CD4-positive, alpha-beta T cell (primary cell): ENCODE measurements around the gene PTPRK. TPM values are rescaled to one million over a fixed set of nuclear protein-coding genes. Genes with fewer than 3 reads are reported as not detected.

Experiments used
- ATAC-seq: fragments of 200-7000 bp; cut with Tn5 transposase; one replicate; pipeline ENCODE4 v1.10.0; 2022; ENCODE audit warnings: mild to moderate bottlenecking; ENCODE audit not compliant: poor library complexity
- CTCF ChIA-PET: fragments of 350-600 bp; sonication (Branson Sonifier 250); formaldehyde crosslinking; loops from one replicate; lab custom pipeline; 2021; ENCODE audit warnings: antibody characterized with exemption, inconsistent platforms; lab: Charles Lee
- POLR2A ChIA-PET: fragments of 350-600 bp; sonication (Branson Sonifier 250); formaldehyde crosslinking; loops from one replicate; lab custom pipeline; 2021; ENCODE audit warnings: antibody characterized with exemption, inconsistent platforms; lab: Charles Lee
- DNase-seq, 14 experiments: peaks; one replicate each; pipeline ENCODE4 v3.0.0-alpha.2; 2013 to 2020; ENCODE audit warnings: mixed read lengths in 2 of 14
- H3K27ac ChIP-seq, 2 donors: one replicate each; pipeline versions ENCODE4 v1.5.1 to v1.7.0; 2013; ENCODE audit warnings: low read length in 2 of 2, low read depth in 1 of 2, mild to moderate bottlenecking in 1 of 2
- H3K27me3 ChIP-seq, 2 experiments: 1 replicate in 1 of 2; 2 replicates in 1 of 2; pipeline versions ENCODE4 v1.6.1 to v1.7.0; 2013; ENCODE audit warnings: low read length in 2 of 2, control low read depth in 1 of 2, mild to moderate bottlenecking in 1 of 2, moderate library complexity in 1 of 2; ENCODE audit not compliant: insufficient read depth in 2 of 2, control insufficient read depth in 1 of 2
- H3K36me3 ChIP-seq: one replicate; pipeline ENCODE4 v1.6.1; 2013; ENCODE audit warnings: low read length, control low read depth; ENCODE audit not compliant: insufficient read depth
- H3K4me1 ChIP-seq: one replicate; pipeline ENCODE4 v1.6.1; 2013; ENCODE audit warnings: low read length, control low read depth; ENCODE audit not compliant: insufficient read depth
- H3K4me3 ChIP-seq: one replicate; pipeline ENCODE4 v1.5.1; 2013; ENCODE audit warnings: mild to moderate bottlenecking, low read length, moderate library complexity
- H3K9me3 ChIP-seq, 2 experiments: 1 replicate in 1 of 2; 2 replicates in 1 of 2; pipeline versions ENCODE4 v1.6.1 to v1.7.0; 2013; ENCODE audit warnings: low read length in 2 of 2, mild to moderate bottlenecking in 2 of 2, control low read depth in 1 of 2, moderate library complexity in 1 of 2; ENCODE audit not compliant: control insufficient read depth in 1 of 2, insufficient read depth in 1 of 2
- H3K27ac Mint-ChIP-seq: one replicate; pipeline ENCODE4 v1.8.0; 2020; ENCODE audit warnings: mixed read lengths
- H3K27me3 Mint-ChIP-seq: one replicate; pipeline ENCODE4 v1.8.0; 2021; ENCODE audit warnings: mixed read lengths
- H3K36me3 Mint-ChIP-seq: one replicate; pipeline ENCODE4 v1.8.0; 2021; ENCODE audit warnings: low read depth, mixed read lengths
- H3K4me1 Mint-ChIP-seq: one replicate; pipeline ENCODE4 v1.8.0; 2021; ENCODE audit warnings: low read depth, mixed read lengths
- H3K4me3 Mint-ChIP-seq: one replicate; pipeline ENCODE4 v1.8.0; 2020; ENCODE audit warnings: mild to moderate bottlenecking, mixed read lengths
- H3K9me3 Mint-ChIP-seq: one replicate; pipeline ENCODE4 v1.8.0; 2020; ENCODE audit warnings: mixed read lengths
- CTCF ChIP-seq: fragments of 200-600 bp; IDR thresholded peaks from one replicate; pipeline ENCODE4 v1.8.0; 2022; ENCODE audit warnings: antibody characterized with exemption, mild to moderate bottlenecking
- intact Hi-C, 2 experiments: fragments of 100-400 bp; cut with DNase I in 1 of 2; cut with micrococcal nuclease in 1 of 2; formaldehyde crosslinking; loops; one replicate each; pipeline versions ENCODE4 v1.15.1 to v1.9.0; 2023 to 2025; cut with DNase I, micrococcal nuclease
- total RNA-seq, 174 experiments: library from RNA in 2 of 174; stranded (reverse) in 2 of 174; gene quantifications; one replicate each; pipeline ENCODE4 v1.2.3 and lab custom pipeline; 2021 to 2026

The PTPRK gene
- total RNA-seq, 2 experiments from 2014 or later: 8.4 to 10.3 TPM

GRCh38 chr6:128519132-128519930 lies 1.1 kb downstream of the PTPRK start:
- DNase-seq: peak in 13 of 14 experiments; percentile 1 to 49 (median 8)
- no peak overlapping the region for H3K27ac ChIP-seq
- ATAC-seq: peak; percentile 19
- peaks cover 20% of the 10 kb centered on the region for H3K36me3 Mint-ChIP-seq
- peaks cover 19% of the 10 kb centered on the region for H3K4me1 Mint-ChIP-seq
- no peaks in the 10 kb centered on the region for H3K9me3 Mint-ChIP-seq
- TF ChIP-seq CTCF: no peak
- intact Hi-C loops: loop anchor here in 1 of 2 experiments (5.0 kb wide), 1 partner anchor 978 kb away; no protein-coding TSS in a partner anchor
- H3K27me3 ChIP-seq: peaks cover 32 to 57% of the 10 kb centered on the region in 2 experiments
- no peaks in the 10 kb centered on the region for H3K36me3 ChIP-seq
- ChIA-PET CTCF (no interaction called here), POLR2A (interaction anchor here (0.7 to 1.5 kb wide), 5 partner anchors 8 to 1253 kb away, joined by 3 to 7 read pairs (median 3); no protein-coding TSS in a partner anchor)
- peak overlapping the region; percentile 98 for H3K4me3 Mint-ChIP-seq
- peak overlapping the region; percentile 80 for H3K4me3 ChIP-seq
- H3K9me3 ChIP-seq: peaks cover 0 to 14% of the 10 kb centered on the region in 2 experiments
- peaks cover 26% of the 10 kb centered on the region for H3K4me1 ChIP-seq
- H3K27me3 Mint-ChIP-seq: peaks cover 84% of the 10 kb centered on the region
- H3K27ac Mint-ChIP-seq: peak overlapping the region; percentile 88

- Histone ChIP-seq H3K27me3 (peaks cover 32 to 57% of the 10 kb centered on the region in 2 experiments), H3K4me3 (peak overlapping the region; percentile 80), H3K36me3 (no peaks in the 10 kb centered on the region), H3K27ac (no peak overlapping the region), H3K4me1 (peaks cover 26% of the 10 kb centered on the region), H3K9me3 (peaks cover 0 to 14% of the 10 kb centered on the region in 2 experiments)
- Mint-ChIP-seq H3K9me3 (no peaks in the 10 kb centered on the region), H3K27me3 (peaks cover 85% of the 10 kb centered on the region), H3K4me1 (peaks cover 19% of the 10 kb centered on the region), H3K4me3 (peak overlapping the region; percentile 98), H3K36me3 (peaks cover 20% of the 10 kb centered on the region), H3K27ac (peak overlapping the region; percentile 88)
- TF ChIP-seq CTCF: no peak
- no peak for ATAC-seq
- intact Hi-C loops: loop anchor here in 1 of 2 experiments (5.0 kb wide), 1 partner anchor 979 kb away; no protein-coding TSS in a partner anchor
- CTCF ChIA-PET: interaction anchor here (1.4 kb wide), 1 partner anchor 663 kb away, joined by 3 read pairs; no protein-coding TSS in a partner anchor
- POLR2A ChIA-PET: no interaction called here
- DNase-seq: peak in 3 of 14 experiments; percentile 1 to 10 (median 6)
These were observed 1.8 kb downstream of the PTPRK start for GRCh38 chr6:128518434-128519131.

GRCh38 chr6:128517124-128517523 lies 3.3 kb downstream of the PTPRK start:
- intact Hi-C loops: loop anchor here (2.0 to 5.0 kb wide), 2 partner anchors 660 to 980 kb away; no protein-coding TSS in a partner anchor
- H3K27ac ChIP-seq: no peak overlapping the region
- Mint-ChIP-seq H3K4me3 (peak overlapping the region; percentile 31), H3K9me3 (no peaks in the 10 kb centered on the region), H3K27ac (no peak overlapping the region), H3K27me3 (peaks cover 76% of the 10 kb centered on the region), H3K4me1 (peaks cover 19% of the 10 kb centered on the region), H3K36me3 (peaks cover 20% of the 10 kb centered on the region)
- no peak for DNase-seq
- ATAC-seq: no peak
- no peak for TF ChIP-seq CTCF
- peaks cover 32 to 50% of the 10 kb centered on the region in 2 experiments for H3K27me3 ChIP-seq
- peaks cover 0 to 14% of the 10 kb centered on the region in 2 experiments for H3K9me3 ChIP-seq
- H3K36me3 ChIP-seq: no peaks in the 10 kb centered on the region
- H3K4me3 ChIP-seq: no peak overlapping the region
- peaks cover 26% of the 10 kb centered on the region for H3K4me1 ChIP-seq
- ChIA-PET CTCF (interaction anchor here (1.1 to 1.4 kb wide), 2 partner anchors 17 to 662 kb away, joined by 3 to 5 read pairs; no protein-coding TSS in a partner anchor), POLR2A (interaction anchor here (1.2 kb wide), 1 partner anchor 661 kb away, joined by 4 read pairs; no protein-coding TSS in a partner anchor)
